GM12872 (cell line): Measurements from ENCODE around the gene MYO18A.

ENCODE experiments used
- CTCF ChIP-seq: IDR thresholded peaks from 3 replicates; pipeline ENCODE4 v1.5.1; 2011; ENCODE audit warnings: low read depth, mild to moderate bottlenecking, low read length, moderate library complexity; ENCODE audit not compliant: insufficient read depth

The MYO18A gene

GRCh38 chr17:29113334-29113733, 66.9 kb downstream of the MYO18A start:
- TF ChIP-seq CTCF, result peak; percentile 33; the same call in 1 of the 3 replicates

GRCh38 chr17:29112771-29113295, 67.4 kb downstream of the MYO18A start:
- no peak for TF ChIP-seq CTCF

- peak; percentile 96 for TF ChIP-seq CTCF
Measured at GRCh38 chr17:29111816-29112499, 68.2 kb downstream of the MYO18A start.

- no peak for TF ChIP-seq CTCF
Measured at GRCh38 chr17:29110372-29110757, 69.8 kb downstream of the MYO18A start.

GRCh38 chr17:29109477-29110371, 70.5 kb downstream of the MYO18A start:
- TF ChIP-seq CTCF, result no peak

- no peak for TF ChIP-seq CTCF
Measured at GRCh38 chr17:29108823-29109476, 71.2 kb downstream of the MYO18A start.
